ENCODE results near the gene PXMP4. TPM values are rescaled to one million over a fixed set of nuclear protein-coding genes. Genes with fewer than 3 reads are reported as not detected.

Gene PXMP4
- total and polyA plus RNA-seq, 9 of the 15 experiments (the other 6 are each of a cell fraction or from before 2014, with no cell fraction given), result 4.8 to 29.1 (median 6.8) TPM

GRCh38 chr20:33656010-33656782, 63.9 kb downstream of the PXMP4 start (continued):
- TF ChIP-seq PHF20 (IDR thresholded peaks at IDR 0.05; ENCODE audit: partially characterized antibody) (no peak), RBFOX2 (IDR thresholded peaks at IDR 0.05; ENCODE audit: low read depth, low read length) (peak; percentile 37; the same call in 1 of the 2 replicates), MTA3 (IDR thresholded peaks at IDR 0.05; ENCODE audit: borderline replicate concordance) (no peak), XRCC4 (IDR thresholded peaks at IDR 0.05; ENCODE audit: extremely low read depth, insufficient read depth, insufficient read length) (no peak), PATZ1 (CRISPR knock-in tag; IDR thresholded peaks at IDR 0.05; ENCODE audit: borderline replicate concordance) (no peak), HMG20B (CRISPR knock-in tag; IDR thresholded peaks at IDR 0.05) (no peak), RAD21 (CRISPR knock-in tag; conservative IDR thresholded peaks at IDR 0.05 in 1 of 2, IDR thresholded peaks at IDR 0.05 in 1 of 2) (no peak), E2F5 (CRISPR knock-in tag; IDR thresholded peaks at IDR 0.05) (no peak), MCM7 (IDR thresholded peaks at IDR 0.05) (no peak), SUPT5H (IDR thresholded peaks at IDR 0.05) (peak; percentile 50; the same call in 1 of the 2 replicates), ZNF511 (CRISPR knock-in tag; IDR thresholded peaks at IDR 0.05) (no peak)
